Adrenal gland (tissue), 12 donors: ENCODE results near the gene HARBI1. TPM values are rescaled to one million over a fixed set of nuclear protein-coding genes. Genes with fewer than 3 reads are reported as not detected.

Experiments
- DNase-seq, 7 donors: peaks; one replicate each; pipeline ENCODE4 v3.0.0-alpha.2; 2019 to 2020
- H3K27ac ChIP-seq, 5 donors: fragments of 200-600 bp; sonication (generic) in 4 of 5; 1 replicate in 3 of 5; 2 replicates in 2 of 5; pipeline versions ENCODE4 v1.5.1 to v1.8.0; 2016 to 2020; ENCODE audit warnings: mild to moderate bottlenecking in 1 of 5
- H3K27me3 ChIP-seq: fragments of 200-600 bp; 2 replicates; pipeline ENCODE4 v1.8.0; 2021
- H3K36me3 ChIP-seq, 2 donors: fragments of 200-600 bp; replicated peaks in 1 of 2; 1 replicate in 1 of 2; 2 replicates in 1 of 2; pipeline versions ENCODE4 v1.5.1 to v1.8.0; 2018 to 2022
- H3K4me1 ChIP-seq, 2 donors: fragments of 200-600 bp; replicated peaks in 1 of 2; 1 replicate in 1 of 2; 2 replicates in 1 of 2; pipeline versions ENCODE4 v1.5.1 to v1.8.0; 2018 to 2021
- H3K4me3 ChIP-seq, 4 donors: fragments of 200-600 bp; sonication (generic) in 3 of 4; one replicate each; pipeline ENCODE4 v1.5.1; 2016 to 2018
- H3K9me3 ChIP-seq, 3 donors: fragments of 200-600 bp; sonication (generic) in 1 of 3; replicated peaks in 1 of 3; 1 replicate in 2 of 3; 2 replicates in 1 of 3; pipeline versions ENCODE4 v1.5.1 to v1.8.0; 2016 to 2021
- POLR2A ChIP-seq, 2 donors: fragments of 450-650 bp; IDR thresholded peaks; one replicate each; pipeline ENCODE4 v1.6.1; 2017; ENCODE audit warnings: antibody characterized with exemption in 2 of 2, mild to moderate bottlenecking in 2 of 2, moderate library complexity in 1 of 2
- WGBS, 4 donors: extraction: QIAGEN DNeasy Blood & Tissue Kit in 2 of 4; methylation state at CpG; one replicate each; pipeline versions ENCODE4 v1.1.5 to v1.1.7; 2013 to 2017; 5-methylcytosine and 5-hydroxymethylcytosine counted together
- intact Hi-C, 2 donors: fragments of 100-400 bp; cut with DNase I; formaldehyde crosslinking; loops; one replicate each; pipeline versions ENCODE4 v1.14.1 to v1.15.0; 2022 to 2023
- polyA plus RNA-seq, 3 donors: library from polyadenylated mRNA; stranded (reverse); fragments of 200-250 nt in 2 of 3; fragments of 350-450 nt in 1 of 3; fragmentation: Illumina TruSeq in 1 of 3; extraction: RNeasy Lipid Tissue Mini Kit (QIAGEN cat#74804) in 1 of 3; gene quantifications; one replicate each; pipeline ENCODE4 v1.2.3, GENCODE V29; 2013 to 2014
- total RNA-seq, 9 donors: library from RNA; depleted of rRNA in 4 of 9; stranded (reverse); fragments of >200 nt in 4 of 9; fragments of 120-200 nt in 1 of 9; fragmentation: NEBNext Ultra II Directional in 1 of 9; extraction: Animal tissue kit (Norgen Biotek cat#: 25700) in 1 of 9; gene quantifications; one replicate each; pipeline versions ENCODE4 v1.1.0 to v1.2.4, GENCODE V29; 2013 to 2023
- TF ChIP-seq, protein P1 (sequence below), 6 experiments: fragments of 450-650 bp in 4 of 6; fragments of 200-600 bp in 2 of 6; sonication (generic) in 1 of 6; IDR thresholded peaks; 1 replicate in 5 of 6; 2 replicates in 1 of 6; pipeline versions ENCODE4 v1.5.1 to v1.8.0; 2016 to 2021; ENCODE audit warnings: antibody characterized with exemption in 6 of 6, mild to moderate bottlenecking in 2 of 6, moderate library complexity in 1 of 6
- donor health status: healthy with polysubstance abuse.
- donor health status: Bipolar disorder and iron deficiency.
- donor health status: DM: yes; HTN: yes; CAD: no.
- donor health status: DM: no; HTN: no; CAD: no.
- donor health status: DM: no; HTN: no; CAD: no.
- donor health status: DM: yes; HTN: yes; CAD: no.

HARBI1 gene
- total and polyA plus RNA-seq, 12 donors, result 1.5 to 7.4 (median 5.6) TPM

GRCh38 chr11:46603704-46604308 is 13.2 kb downstream of the HARBI1 start:
- DNase-seq, result peak in 1 of 7 donors; percentile 42
- Histone ChIP-seq H3K27ac (no peak overlapping the region), H3K36me3 (peaks cover 0 to 2% of the 10 kb centered on the region in 2 donors), H3K9me3 (no peaks in the 10 kb centered on the region), H3K4me1 (peaks cover 20 to 23% of the 10 kb centered on the region in 2 donors), H3K4me3 (no peak overlapping the region), H3K27me3 (no peaks in the 10 kb centered on the region)
- intact Hi-C loops, result loop anchor here in 1 of 2 donors (10.0 kb wide), 1 partner anchor 219 kb away; the partner anchor contains the start of gene MDK
- 92 to 93% (median 93%) methylated on average over 15 of the region's 15 CpGs for WGBS, 4 donors
- TF ChIP-seq, protein P1, sequence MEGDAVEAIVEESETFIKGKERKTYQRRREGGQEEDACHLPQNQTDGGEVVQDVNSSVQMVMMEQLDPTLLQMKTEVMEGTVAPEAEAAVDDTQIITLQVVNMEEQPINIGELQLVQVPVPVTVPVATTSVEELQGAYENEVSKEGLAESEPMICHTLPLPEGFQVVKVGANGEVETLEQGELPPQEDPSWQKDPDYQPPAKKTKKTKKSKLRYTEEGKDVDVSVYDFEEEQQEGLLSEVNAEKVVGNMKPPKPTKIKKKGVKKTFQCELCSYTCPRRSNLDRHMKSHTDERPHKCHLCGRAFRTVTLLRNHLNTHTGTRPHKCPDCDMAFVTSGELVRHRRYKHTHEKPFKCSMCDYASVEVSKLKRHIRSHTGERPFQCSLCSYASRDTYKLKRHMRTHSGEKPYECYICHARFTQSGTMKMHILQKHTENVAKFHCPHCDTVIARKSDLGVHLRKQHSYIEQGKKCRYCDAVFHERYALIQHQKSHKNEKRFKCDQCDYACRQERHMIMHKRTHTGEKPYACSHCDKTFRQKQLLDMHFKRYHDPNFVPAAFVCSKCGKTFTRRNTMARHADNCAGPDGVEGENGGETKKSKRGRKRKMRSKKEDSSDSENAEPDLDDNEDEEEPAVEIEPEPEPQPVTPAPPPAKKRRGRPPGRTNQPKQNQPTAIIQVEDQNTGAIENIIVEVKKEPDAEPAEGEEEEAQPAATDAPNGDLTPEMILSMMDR (IDR thresholded peaks at IDR 0.05), result no peak
- TF ChIP-seq POLR2A (IDR thresholded peaks at IDR 0.05), result no peak

DNA sequence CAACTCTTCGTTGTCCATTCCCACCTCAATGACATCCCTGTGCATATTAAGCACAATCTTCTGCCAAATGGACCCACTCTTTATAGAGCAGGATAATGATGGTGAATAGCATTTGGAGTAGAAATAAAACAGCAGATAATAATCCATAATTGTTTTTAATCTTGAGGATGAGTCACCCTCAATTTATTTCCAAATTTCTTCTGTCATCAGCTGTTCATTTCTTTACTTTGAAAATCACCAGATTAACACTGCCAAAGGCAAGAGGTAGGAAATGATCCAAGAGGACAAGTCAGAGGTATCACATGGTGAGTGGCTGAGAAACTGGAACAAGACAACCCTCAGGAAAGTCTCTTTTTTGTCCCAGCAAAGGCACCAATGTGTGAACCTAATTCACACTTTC is 15.9 kb downstream of the HARBI1 start:
- intact Hi-C loops, result loop anchor here in 1 of 2 donors (10.0 kb wide), 1 partner anchor 216 kb away; the partner anchor contains the start of gene MDK
- WGBS, 4 donors, result 27 to 47% (median 35%) methylated on average over 1 of the region's 1 CpG

GRCh38 chr11:46600194-46600960 is 16.6 kb downstream of the HARBI1 start:
- no peaks in the 10 kb centered on the region for H3K27me3 ChIP-seq
- H3K4me1 ChIP-seq, result peaks cover 22 to 33% of the 10 kb centered on the region in 2 donors
- no peaks in the 10 kb centered on the region for H3K9me3 ChIP-seq
- 46 to 61% (median 51%) methylated on average over 3 of the region's 3 CpGs for WGBS, 4 donors
- no peak overlapping the region for H3K4me3 ChIP-seq
- TF ChIP-seq, protein P1 (IDR thresholded peaks at IDR 0.05), result no peak
- TF ChIP-seq POLR2A (IDR thresholded peaks at IDR 0.05), result no peak
- H3K36me3 ChIP-seq, result peaks cover 0 to 2% of the 10 kb centered on the region in 2 donors
- peak overlapping the region; percentile 74 to 96 (median 85) for H3K27ac ChIP-seq
- no peak for DNase-seq
- intact Hi-C loops, result loop anchor here in 1 of 2 donors (10.0 kb wide), 1 partner anchor 216 kb away; the partner anchor contains the start of gene MDK

More for the DNA sequence above, 15.9 kb downstream of the HARBI1 start:
- H3K4me3 ChIP-seq, result no peak overlapping the region
- TF ChIP-seq, protein P1 (IDR thresholded peaks at IDR 0.05), result no peak
- no peak for TF ChIP-seq POLR2A (IDR thresholded peaks at IDR 0.05)
- H3K9me3 ChIP-seq, result no peaks in the 10 kb centered on the region
- H3K27me3 ChIP-seq, result no peaks in the 10 kb centered on the region
- peaks cover 22 to 33% of the 10 kb centered on the region in 2 donors for H3K4me1 ChIP-seq
- H3K36me3 ChIP-seq, result peaks cover 0 to 2% of the 10 kb centered on the region in 2 donors
- DNase-seq, result no peak
- H3K27ac ChIP-seq, result peak overlapping the region; percentile 74 to 96 (median 85)
